HG03558 (cell line): Measurements from ENCODE around the gene SLC5A6.

Source experiments
- ATAC-seq: cut with Tn5 transposase; IDR thresholded peaks from one replicate; pipeline ENCODE4 v1.9.1; 2021; ENCODE audit warnings: moderate number of reproducible peaks; ENCODE audit not compliant: unreplicated experiment; ENCODE audit errors: extremely low read depth

SLC5A6 gene

DNA sequence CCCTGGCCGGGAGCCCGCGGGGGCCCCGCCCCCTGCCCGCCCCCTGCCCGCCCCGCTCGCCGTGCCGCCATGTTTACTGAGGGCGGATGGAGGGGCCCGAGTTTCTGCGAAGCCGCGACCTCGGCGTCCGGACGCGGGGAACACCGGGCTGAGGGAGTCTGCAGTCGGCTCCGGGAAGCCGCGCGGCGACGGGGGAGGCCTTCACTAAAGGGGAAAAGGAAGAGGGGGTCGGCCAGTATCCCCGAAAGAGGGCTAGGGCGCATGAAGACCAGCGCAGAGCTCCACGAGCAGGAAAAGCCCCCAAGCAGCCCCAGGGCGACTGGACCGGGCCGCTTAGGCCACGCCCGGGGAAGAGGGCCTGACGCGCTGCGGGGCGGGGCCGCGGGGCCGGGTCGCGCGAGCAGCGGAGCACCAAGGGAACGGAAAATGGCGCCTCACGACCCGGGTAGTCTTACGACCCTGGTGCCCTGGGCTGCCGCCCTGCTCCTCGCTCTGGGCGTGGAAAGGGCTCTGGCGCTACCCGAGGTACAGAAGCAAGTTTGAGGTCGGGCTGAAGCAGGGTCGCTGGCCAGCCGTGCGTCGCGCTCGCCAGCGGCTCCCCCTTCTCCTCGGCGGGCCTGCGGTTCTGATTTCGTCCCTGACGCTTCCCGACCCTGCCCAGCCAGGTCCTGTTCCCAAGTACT, at the start of gene SLC5A6, which contains the start of gene ATRAID:
Gene SLC5A6 (minus strand): TSS at position 326 of the 683 bp plus-strand sequence. CDS start 4,618 bp downstream, outside the sequence.
Gene ATRAID (plus strand): TSS at position 99 of the 683 bp plus-strand sequence. CDS start 328 bp downstream, at position 427.
- ATAC-seq, result peak; percentile 25

DNA sequence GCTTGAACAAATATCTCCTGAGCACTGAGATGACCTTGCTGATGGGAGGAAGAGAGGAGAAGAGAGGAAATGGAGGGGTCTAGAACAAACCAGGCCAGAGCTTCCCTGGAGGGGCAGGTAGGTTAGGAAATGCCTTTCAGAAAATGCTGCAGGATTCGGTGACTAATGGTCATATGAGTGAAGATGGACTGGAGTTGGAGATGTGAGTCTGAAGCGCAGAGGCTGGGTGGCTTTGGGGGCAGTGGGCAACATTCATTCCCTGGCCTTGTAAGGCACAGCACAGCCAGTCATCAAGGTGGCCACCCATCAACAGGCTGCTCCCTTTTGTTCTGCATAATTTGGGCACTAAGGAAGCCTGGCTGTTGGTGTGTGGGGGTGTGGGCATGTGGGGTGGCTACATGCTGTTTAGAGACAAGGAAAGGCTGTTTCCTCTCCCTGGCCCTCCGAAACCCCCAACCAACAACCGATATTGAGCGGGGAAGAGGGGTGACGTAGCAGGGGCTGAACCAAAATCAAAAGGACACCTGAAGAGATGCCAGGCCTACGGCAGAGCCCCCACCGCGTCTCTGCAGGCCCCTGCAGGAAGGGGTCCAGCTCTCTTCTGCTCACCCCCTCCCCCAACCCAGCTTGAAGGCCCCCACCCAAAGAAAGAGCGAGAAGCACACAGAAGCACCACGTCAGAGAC, 49.3 kb upstream of the SLC5A6 start:
- ATAC-seq, result no peak

- no peak for ATAC-seq
Measured at GRCh38 chr2:27258051-27258450, 46.0 kb upstream of the SLC5A6 start.

GRCh38 chr2:27256855-27257454, 44.9 kb upstream of the SLC5A6 start:
- no peak for ATAC-seq

DNA sequence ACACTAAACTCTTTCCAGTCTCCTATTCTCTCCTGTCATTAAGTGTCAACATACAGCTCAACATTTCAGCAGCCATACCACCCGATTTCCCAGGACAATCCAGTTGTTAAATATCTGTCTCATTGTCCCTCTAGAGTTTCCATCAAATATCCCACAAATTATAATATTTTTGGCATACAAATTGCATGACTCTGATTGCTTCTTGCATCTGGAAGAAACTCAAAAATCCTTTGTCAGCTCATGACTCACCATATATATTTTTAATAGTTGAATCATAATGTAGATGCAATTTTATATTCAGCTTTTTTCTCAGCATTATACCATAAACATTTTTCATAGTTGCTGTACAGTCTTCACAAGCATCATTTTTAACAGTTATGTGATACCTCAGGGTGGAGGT, 43.6 kb upstream of the SLC5A6 start:
- ATAC-seq, result no peak

DNA sequence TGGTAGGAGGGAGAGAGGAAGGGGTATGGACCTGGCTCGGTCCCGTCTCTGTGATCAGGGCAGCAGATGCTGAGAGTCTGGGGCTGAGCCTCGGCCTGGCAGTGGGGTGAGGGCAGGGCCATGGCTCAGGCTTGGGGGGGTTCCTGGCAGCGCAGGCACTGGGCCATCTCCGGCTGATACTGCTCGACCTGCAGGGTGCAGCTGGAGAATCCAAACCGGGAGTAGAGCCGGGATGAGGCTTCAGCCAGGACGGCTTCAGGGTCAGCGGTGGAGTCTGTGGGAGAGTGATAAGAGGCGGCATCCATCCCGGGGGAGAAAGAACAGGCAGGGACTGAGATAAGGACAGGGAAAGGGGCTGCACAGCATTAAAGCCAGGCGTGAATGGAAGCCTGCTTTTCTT, 43.1 kb upstream of the SLC5A6 start:
- ATAC-seq, result no peak

- no peak for ATAC-seq
Measured at GRCh38 chr2:27251766-27252165, 39.7 kb upstream of the SLC5A6 start.

GRCh38 chr2:27250652-27251379, 38.7 kb upstream of the SLC5A6 start:
- no peak for ATAC-seq

DNA sequence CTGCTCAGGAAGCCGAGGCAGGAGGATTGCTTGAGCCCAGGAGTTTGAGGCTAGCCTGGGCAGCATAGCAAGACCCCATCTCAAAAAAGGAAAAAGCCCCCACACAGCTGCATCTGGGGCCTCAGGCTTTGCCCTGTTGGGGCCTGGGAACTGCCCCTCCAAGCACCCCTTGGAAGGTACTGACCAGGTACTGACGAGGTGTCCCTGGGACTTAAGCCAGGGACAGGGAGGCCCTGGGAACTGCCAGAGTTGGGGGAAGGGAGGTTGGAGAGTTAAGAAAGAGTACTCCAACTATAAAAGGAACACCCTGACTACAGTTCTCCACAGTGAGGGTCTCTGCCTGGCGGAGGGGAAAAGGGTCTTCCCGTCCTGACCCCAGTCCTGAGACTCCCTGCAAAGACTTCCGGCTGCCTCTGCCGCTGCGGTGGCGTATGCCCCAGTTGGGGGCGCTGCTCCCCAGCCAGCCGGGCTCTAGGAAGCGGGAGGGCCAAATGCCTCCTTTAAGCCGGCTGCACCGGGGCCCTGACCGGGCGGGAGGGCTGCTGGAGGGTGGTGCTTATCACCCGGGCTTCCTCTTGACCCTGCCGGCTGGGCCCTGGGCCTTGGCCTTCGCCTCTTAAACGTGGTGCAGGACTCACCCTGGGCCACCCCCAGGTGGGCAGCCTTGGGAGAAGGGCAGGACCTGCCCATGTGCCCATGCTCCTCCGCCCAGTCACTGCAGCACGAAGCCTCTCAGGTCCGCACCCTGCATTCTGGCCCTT, 38.0 kb upstream of the SLC5A6 start:
- no peak for ATAC-seq

GRCh38 chr2:27249159-27249890, 37.3 kb upstream of the SLC5A6 start:
- no peak for ATAC-seq

DNA sequence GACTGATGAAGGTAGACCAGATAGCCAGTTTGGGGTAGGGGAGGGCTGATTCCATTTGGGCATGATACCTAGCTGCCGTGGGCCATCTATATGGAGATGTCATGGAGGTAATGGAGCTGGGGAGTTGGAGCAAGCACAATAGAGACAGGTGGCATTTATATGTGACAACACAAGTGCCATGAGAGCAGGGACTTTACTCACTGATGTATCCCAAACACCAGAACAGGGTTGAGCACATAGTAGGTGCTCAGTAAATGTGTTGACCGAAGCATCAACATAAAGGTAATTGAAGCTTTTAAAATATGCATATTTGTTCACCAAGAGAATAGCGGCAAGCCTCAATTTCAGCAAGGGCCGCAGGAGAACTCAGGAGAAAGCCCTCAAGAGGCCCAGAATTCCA, 35.8 kb upstream of the SLC5A6 start:
- ATAC-seq, result no peak

GRCh38 chr2:27245626-27246025, 33.6 kb upstream of the SLC5A6 start:
- no peak for ATAC-seq

DNA sequence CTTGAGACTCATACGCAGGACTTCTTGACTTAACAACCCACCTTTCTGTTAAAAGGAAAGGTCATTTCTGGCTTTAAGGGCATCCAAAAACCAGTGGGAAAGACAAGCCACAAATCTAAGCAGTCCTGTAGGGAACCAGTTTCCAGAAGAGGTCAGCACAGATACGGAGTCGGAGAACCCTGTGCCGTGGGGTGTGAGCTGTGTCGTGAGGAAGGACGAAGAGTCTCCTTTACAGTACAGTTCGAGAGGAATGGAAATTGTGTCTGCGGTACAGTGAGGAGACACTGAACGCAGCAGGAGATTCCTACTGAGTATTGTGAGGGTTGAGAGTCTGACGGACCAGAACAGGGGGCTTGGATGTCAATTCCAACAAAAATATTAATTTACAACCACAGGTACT, 33.0 kb upstream of the SLC5A6 start:
- no peak for ATAC-seq

GRCh38 chr2:27243391-27244130, 31.5 kb upstream of the SLC5A6 start:
- no peak for ATAC-seq

- no peak for ATAC-seq
Measured at GRCh38 chr2:27242614-27242951, 30.5 kb upstream of the SLC5A6 start.

- ATAC-seq, result no peak
Measured at GRCh38 chr2:27241761-27242613, 29.9 kb upstream of the SLC5A6 start.

- ATAC-seq, result no peak
Measured at GRCh38 chr2:27240406-27240805, 28.3 kb upstream of the SLC5A6 start.

DNA sequence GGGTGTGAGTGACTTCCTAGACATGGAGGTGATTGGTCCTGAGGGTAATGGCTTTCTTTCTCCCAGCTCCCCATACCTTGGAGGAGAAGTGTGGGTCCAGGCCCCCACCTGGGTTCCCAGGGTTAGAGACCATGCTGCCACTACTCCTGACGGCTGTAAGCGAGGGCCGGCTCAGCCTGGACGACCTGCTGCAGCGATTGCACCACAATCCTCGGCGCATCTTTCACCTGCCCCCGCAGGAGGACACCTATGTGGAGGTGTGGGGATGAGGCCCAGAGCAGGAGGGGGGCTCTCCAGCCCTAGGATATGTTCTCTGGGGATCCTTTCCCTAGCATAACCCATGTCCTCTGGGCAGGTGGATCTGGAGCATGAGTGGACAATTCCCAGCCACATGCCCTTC, 26.9 kb upstream of the SLC5A6 start:
- ATAC-seq, result no peak
